IPS DF 4.7 (cell line): ENCODE results near the gene PRCD.

ENCODE experiments used
- DNase-seq: peaks from one replicate; pipeline ENCODE4 v3.0.0-alpha.2; 2013; ENCODE audit warnings: low spot score; ENCODE audit errors: extremely low read depth

Gene PRCD, protein sequence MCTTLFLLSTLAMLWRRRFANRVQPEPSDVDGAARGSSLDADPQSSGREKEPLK

DNA sequence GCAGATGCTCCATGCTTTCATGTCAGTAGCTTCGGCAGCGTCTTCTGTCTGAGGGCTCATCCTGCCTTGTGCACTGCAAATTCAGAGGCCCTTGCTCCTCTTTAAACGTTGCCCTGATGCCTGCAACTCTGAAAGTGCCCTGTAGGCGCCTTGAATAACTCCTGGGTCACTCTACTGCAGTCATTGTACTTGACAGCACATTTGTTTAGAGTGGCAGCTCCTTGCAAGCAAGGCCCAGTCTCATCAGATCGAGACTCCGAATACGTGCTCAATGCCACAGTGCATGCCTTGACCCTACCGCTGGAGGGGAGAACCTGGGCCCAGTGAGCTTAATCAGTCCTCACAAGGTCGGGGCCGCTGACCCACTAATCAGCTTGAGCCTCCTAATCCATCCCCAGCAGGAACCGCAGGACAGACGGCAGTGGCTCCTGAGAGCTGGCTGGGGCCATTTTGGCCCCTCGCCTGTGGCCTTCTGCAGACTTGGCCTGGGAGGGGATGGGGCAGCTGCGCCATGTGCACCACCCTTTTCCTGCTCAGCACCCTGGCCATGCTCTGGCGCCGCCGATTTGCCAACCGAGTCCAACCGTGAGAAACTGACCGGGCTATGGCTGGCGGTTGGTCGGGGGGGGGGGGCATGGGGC is at the start of gene PRCD:
Gene PRCD (plus strand): TSS at position 414 of the 641 bp plus-strand sequence. CDS start 98 bp downstream, at position 512.
- DNase-seq = no peak

DNA sequence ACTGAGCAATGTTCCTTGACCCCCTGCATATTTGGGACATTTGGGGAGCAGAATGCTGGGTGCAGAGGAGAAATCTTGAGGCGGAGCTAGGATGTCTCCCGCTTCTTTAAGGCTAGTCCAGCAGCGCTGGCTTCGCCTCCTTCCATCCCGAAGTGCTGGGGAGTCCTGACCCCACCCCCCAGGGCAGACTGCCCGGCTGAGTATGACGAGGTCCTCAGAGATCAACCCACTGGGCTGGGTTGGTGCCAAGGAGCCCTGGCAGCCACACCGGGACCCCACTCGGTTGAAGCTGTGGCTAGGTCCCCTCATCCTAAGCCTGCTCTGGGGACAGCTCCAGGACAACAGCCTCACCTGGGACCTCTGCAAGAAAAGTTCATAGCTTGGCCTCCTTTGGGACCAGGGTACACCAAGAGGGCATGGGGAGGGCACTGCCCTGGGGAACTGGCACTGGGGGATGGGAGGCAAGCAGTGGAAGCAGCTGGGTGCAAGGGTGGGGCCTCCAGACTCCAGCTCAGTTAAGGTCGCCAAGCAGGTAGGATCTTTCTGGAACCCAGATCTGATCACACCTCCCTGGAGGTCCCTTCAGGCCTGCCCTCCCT is 49.6 kb upstream of the PRCD start:
- DNase-seq = no peak

DNA sequence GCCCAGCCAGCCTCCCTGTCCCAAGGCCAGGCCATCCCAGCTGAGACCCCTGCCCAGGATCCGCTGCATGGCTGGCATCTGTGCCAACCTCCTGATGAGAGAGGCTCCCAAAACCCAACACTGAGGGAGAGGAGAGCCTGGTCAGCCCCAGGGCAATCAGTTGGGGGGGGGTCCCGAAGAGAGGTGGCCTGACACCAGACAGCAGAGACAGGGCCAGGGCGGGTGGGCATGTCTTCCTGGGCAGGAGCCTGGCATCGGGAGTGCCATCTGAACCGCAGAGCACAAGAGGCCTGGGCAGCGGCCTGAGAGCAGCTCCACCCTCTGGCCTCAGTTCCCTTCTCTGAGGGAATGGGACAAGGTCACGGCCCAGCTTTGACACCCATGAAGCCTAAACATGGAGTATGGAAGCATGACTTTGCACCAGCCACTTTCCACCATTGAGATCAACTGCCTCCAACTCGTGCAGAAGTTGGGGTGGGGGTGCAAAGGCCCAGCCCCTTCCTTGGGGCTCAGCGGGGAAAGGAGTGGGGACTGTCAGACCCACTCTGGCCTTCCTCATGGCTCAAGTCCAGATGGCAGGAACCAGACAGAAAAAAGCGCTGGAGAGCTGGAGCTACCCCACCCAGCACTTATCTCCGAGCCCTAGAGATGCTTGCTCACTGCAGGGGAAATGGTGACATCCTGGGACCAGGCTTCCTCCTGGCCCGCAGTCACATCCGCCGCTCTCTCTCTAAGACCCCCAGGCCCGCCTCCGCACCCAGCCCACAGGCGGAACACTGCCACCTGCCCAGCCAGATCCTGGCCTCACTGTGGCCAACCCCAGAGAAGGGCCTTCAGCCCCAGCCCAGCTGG is 48.3 kb upstream of the PRCD start:
- no peak for DNase-seq

DNA sequence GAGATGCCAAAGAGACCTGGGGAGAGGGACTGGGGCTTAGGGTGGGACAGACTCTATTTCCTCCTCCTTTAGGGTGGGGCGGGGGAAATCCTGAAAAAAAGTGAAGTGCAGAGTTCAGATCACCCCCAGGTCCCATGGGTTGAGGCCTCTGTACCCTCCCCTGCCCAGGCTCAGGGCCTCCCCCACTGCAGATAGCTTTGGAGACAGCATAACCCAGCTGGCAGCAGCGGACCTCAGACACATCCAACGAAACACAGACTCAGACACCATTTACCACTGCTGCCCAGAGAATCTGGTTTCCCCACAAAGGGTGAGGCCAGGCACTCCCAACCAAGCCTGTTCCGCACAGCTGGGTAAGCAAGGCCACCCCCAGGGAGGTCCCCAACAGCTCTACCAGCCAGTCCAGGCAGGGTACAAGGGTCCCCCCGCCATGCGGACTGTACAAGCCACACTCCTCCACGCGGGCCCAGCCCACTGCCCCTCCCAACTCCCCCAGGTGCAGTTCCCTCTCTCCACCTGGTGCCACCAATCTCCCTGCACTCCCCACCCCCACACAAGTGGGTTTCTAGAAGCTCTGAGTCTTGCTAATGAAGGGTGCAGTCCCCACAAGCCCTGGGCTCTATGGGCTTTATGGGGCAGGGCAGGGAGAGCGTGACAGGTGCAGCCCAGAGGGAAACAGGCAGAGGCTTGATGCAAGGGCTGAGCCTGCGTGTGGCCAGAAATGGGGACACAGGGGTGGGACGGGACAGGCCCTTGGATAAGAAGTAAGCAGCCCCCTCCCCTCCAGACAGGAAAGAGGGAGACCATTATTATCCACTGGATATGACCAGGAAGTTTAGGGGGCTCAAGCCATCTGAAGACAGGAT is 47.5 kb upstream of the PRCD start:
- DNase-seq = no peak

DNA sequence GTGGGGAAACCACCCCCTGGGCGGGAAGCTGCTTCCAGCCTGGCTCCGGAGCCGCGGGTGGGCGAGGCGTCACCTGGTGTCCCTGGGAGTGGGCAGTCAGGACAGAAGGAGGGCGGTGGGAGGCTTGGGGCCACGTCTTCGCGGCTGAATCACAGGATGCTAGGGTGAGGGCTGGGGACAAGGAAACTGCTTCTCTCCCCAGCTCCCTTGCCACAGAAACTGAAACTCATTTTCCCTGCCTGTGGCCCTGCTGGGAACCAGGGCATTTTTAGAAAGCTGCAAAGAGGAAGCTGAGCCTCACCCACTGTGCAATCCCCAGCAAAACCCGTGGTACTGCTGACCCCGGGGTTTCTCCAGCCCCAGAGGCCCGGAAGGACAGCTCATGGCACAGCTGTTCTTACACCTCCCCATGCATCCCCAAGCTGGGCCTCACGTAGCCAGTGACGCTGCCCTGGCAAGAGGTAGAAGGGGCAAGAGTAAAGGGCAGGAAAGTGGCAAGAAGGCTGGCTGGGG is 46.8 kb upstream of the PRCD start:
- DNase-seq = no peak

DNA sequence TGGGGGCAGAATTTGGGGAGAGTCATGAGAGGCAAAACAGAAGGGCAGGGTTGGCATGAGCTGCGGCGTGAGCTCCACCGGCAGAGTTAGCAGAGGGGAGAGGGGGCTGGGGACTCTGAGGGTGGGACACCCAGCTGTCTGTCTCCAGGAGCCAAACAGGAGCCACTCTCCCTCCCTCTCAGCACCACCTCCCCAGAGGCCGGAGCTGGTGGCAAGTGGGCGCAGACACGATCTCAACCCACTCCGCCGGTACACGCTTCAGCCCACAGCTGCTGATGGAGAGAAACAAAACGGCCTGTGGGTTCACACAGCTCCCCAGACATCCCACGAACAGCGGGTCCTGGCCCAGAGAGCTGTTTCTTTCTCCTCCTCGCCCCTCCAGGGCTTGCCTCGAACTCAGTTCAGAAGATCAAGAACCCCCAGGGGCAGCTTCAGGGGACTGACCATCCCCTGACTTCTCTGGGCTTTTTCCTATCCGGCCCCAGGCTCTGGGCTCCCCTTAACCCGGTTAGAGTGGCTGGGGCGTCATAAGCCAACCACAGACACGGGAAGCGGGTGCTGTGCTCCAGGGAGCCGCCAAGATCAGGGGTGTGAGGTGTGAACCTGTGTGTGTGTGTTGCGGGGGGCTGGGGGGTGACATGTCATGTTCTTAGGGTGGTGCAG is 46.2 kb upstream of the PRCD start:
- no peak for DNase-seq

DNA sequence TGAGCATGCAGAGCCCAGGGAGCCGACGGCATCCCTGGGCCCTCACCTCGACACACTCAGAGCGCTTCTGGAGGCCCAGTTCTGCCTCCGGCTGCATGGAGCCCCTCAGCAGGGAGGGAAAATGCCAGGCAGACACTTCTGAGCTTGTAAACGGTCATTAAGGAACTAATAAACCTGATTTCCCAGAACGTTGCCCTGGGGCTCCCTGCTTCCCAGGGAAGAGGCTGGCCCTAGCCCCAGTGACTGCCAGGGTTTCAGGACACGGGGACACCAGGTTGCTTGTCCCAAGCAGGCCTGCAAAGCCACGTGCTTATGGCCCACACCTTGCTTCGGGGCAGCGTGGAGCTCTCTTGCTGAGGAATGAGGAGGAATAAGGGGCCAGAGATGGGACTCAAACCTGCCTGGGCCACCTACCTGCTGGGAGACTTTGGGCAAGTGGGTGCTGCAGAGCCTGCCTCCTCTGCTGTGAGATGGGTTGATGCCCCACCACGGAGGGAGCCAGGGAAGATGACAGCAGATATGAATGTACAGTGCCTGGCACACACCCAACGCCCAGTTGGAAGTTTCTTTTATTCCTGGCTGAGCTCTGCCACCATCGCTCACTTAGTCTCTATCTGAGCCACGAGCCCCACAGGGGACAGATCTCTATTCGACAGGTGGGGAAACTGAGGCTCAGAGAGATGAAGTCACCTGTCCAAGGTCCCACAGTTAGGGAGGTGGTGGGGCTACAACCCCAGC is 44.0 kb upstream of the PRCD start:
- no peak for DNase-seq

DNA sequence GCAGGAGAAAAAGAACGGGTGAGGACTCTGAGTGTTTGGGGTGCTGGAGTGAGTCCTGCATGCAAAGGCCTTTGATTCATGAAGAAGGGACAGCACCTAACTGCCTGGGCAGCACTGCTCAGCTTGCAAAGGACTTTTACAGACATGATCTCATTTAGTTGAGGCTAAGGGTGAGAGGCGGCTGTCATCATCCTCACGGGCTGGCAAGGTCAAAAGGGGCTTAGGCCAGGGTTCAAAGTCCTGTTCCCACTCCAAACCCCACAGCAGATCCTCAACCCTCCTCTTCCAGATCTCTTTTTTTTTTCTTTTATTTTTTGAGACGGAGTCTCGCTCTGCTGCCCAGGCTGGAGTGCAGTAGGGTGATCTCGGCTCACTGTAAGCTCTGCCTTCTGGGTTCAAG is 43.4 kb upstream of the PRCD start:
- no peak for DNase-seq

DNA sequence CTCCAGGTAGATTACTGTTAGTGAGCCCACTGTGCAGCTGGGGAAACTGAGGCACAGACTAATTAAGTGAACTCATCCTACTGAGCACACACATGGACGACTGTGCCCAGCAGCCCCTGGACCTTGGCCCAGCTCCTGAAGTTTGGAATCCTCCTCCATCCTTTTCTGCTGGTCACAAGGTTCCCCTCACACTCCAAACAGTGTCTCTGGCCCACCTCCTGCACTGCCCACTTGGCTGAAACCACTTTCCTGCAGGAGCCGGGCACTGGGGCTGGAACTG is 42.2 kb upstream of the PRCD start:
- DNase-seq = no peak

DNA sequence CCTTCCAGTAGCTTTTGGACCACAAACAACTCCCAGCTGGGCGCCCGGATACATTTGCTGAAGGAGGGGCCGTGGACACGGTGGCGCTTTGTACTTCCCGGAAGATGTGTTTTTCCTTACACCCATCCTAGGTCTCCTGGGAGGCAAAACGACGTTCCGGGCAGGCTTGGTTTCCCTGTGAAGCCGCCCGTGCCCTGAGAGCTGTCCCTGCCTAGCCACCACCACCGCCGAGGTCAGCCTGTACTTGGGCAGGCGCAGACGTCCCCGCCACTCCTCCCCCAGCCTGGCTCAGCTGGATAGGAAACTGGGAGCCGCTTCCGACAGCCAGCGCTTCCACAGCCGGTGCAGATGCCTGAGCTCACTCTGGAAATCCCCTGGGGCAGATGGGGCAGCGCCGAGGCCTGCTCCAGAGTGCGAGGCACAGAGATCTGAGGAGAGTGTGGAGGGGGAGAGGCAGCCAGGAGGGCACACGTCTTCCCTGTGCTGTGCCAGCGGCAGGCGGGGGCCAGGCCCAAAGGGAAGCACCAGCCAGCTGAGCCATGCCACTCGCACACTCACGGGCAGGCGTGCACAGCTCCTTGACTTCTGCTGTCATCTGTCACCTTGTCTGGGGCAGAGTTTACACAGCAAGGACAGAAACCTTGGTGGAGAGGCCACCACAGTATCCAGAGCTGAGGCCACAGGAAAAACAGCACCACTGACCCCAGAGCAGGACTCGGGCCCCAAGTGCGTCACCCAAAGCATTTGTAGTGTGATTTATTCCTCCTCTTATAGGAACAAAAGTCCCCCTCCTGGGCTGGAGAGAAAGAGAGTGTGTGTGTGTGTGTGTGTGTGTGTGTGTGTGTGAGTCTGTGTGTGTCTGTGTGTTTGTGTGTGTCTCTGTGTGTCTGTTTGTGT is 41.6 kb upstream of the PRCD start:
- DNase-seq = no peak

DNA sequence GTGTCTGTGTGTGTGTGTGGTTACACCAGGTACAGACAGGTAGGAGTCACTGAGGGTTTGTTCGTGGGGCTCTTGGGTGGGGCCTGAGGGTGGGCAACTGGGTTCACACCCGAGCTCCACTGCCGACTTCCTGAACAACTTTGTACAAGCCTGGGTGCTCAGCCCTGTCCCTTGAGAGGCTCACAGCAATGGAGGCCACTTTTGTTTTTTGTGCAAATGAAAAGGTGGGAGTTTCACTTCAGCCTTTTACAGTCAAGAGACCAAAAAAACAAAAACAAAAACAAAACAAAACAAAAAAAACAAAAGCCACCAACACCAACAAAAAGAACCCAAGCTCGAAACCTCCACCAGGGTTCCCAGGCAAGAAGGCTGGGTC is 41.0 kb upstream of the PRCD start:
- no peak for DNase-seq

DNA sequence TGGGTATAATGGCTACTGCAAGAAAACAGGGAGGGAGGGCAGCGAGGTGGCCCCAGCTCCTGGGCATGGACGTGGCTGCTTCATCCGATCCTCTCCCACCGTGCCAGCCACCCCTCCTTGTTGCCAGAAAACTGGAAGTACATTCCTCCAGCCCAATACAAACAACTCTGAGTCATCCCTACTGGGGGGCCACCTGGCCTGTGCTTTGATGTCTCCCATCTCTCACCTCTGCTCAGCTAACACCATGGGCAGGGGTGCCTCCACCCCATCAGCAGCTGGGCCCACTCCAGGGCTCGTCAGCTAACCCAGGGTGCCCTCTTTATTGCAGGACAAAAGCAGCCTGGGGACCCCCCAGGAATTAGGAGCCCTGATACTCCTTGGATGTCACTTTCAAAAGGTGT is 40.6 kb upstream of the PRCD start:
- DNase-seq = no peak

DNA sequence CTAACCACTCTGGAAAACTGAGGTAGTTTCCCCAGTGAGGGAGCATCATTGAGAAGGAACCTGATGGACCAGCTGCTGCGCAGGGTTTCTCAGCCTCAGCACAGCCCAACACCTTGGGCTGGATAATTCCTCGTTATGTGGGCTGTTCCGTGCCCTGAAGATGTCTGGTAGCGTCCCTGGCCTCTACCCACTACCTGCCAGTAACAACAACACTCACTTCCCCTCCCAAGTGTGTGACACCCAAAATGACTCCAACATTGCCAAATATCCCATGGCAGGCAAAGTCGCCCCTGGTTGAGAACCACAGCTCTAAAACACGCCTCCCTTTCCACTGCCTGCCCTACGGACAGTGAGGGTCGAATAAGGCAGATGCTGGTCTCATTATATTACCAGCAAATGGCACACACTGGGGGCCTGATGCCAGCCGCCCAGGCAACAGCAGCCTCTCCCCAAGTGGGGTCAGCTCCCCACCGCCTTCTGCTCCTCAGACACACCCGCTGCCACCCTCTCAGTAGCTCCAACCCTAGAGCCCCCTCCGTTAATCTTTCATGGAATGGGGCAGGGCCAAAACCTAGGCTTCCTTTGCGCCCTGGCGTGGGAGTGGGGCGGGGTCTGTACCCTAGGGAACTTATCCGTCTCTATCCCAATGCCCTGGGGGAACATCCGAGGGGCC is 39.6 kb upstream of the PRCD start:
- no peak for DNase-seq

DNA sequence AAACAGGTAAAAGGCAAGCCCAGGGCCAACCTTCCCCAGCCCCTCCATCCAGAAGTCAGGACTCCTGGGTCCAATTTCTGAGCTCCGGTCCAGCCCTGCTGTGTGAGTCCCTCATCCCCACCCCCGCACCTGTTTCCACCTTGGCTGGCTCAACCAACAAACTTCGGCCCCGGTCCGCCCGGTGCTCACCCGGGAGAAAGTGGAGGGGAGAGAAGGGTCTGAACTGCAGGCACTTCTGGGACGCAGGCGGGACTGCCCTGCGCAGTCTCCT is 39.2 kb upstream of the PRCD start:
- no peak for DNase-seq

DNA sequence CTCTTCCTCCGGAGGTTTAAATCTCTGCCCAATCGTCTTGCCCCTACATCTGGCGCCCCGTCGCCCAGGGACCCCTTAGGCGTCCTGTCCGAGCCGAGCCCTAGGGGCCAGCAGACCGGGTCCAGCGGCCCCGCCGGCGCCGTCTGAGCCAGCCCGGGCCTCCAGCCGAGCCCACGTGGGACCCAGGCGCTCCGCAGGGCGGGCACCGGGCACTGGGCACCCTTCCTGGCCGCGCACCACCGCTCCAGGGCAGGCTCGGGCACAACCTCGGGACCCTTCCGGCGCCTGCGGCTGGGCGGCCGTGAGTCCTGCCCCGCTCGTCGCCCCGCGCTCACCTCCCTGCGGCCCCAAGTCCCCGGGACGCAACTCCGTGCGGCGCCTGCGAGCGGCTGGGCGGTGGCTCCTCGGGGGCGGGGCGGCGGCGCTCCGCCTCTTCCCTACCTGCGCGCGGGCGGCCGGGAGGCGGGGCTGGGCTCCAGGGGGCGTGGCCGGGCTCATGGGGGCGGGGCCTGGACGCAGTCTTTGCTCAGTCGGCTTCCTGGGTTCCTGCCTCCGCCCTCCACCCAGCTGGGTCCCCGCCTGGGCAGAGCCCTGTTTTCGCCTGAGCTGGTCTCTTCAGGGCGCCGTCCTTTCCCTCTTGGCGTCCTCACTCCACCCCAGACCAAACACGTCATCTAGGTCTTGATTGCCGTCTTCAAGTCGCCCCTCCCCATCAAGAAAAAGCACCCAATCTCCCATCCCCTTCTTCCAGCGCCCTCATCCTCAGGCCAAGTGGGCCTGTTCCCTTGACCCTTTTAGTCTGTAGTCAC is 38.6 kb upstream of the PRCD start, which contains the start of gene RHBDF2:
Gene RHBDF2 (minus strand): TSS at position 406 of the 809 bp plus-strand sequence. CDS start 19,899 bp downstream, outside the sequence.
- DNase-seq = no peak

DNA sequence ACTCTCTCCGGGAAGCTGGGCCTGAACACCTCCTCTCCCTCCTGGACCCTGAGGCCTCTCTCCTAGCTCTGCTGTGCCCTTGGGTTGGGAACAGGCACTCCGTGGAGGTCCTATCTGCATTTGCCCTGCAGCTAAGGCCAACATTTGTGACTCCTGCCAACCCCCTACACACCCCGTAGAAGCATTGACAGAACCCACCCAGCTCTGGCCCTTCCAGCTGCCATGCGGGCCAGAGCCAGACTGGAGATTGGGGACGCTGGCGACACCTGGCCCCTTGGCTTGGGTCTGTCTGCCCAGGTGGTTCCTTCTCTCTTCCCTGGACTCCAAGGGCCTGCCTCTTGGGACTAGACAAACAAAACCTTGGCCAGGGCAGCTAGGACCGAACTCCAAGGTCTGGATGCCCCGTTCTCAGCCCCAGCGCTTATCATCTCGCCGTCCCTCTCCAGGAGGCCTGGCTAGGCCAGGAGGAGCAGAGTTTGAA is 38.0 kb upstream of the PRCD start:
- DNase-seq = no peak

DNA sequence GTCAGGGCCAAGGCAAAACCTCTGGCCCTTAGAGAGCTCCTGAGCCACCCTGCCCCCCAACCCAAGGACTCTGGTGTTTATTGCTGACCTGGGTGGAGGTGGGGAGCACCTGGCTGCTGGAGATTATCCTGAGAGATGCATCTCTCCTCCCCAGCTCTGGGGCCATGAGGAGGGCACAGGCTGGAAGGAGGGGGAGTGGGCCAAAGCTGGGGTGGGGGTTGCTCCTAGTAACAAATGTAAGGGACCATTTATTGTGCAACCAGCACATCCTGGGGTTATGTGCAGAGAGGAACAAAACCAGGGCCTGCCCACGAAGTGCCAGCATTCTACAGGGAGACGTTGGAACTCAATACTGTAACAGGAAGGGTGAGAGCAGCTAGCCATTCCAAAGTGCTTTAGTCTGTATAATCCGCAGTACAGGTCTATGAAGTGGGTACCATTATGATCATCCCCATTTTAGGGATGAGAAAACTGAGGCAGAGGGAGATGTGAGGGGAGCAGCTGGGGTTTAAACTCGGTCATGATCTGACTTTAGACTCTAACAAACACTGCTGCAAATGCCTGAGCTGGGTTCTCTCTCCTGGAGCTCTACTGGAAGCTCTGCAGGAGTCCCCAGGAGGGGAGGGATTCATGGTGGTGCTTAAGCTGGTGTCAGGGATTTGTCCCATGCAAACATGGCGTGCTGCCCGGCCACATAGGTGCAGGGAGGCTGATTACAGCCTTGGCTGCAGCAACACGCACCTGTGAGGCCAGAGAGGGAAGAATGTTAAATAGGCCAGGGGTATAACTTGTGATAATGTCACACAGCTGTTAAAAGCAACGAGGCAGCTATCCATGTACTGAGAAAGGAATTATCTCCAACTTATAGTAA is 37.3 kb upstream of the PRCD start:
- DNase-seq = no peak
